ENCODE results near the gene SLC35B1.

Gene SLC35B1

GRCh38 chr17:49707608-49708514, at the start of gene SLC35B1:
TSS of gene SLC35B1 (minus strand) at chr17:49707964. CDS start at chr17:49707833, 131 bp downstream.
- DNase-seq (ENCODE audit: low read depth) = peak; percentile 96

GRCh38 chr17:49757151-49757777, 49.5 kb upstream of the SLC35B1 start:
- no peak for DNase-seq (ENCODE audit: low read depth)

- DNase-seq (ENCODE audit: low read depth) = no peak
Observed at GRCh38 chr17:49756323-49757150, 48.8 kb upstream of the SLC35B1 start.

GRCh38 chr17:49755663-49756283, 48.0 kb upstream of the SLC35B1 start:
- DNase-seq (ENCODE audit: low read depth) = no peak

- no peak for DNase-seq (ENCODE audit: low read depth)
Observed at GRCh38 chr17:49753959-49754391, 46.2 kb upstream of the SLC35B1 start.

- no peak for DNase-seq (ENCODE audit: low read depth)
Observed at GRCh38 chr17:49752508-49752907, 44.7 kb upstream of the SLC35B1 start.

- no peak for DNase-seq (ENCODE audit: low read depth)
Observed at GRCh38 chr17:49749730-49750129, 42.0 kb upstream of the SLC35B1 start.

- peak; percentile 36 for DNase-seq (ENCODE audit: low read depth)
Observed at GRCh38 chr17:49748791-49749190, 41.0 kb upstream of the SLC35B1 start.

- no peak for DNase-seq (ENCODE audit: low read depth)
Observed at GRCh38 chr17:49748223-49748622, 40.5 kb upstream of the SLC35B1 start.

GRCh38 chr17:49747632-49748031, 39.9 kb upstream of the SLC35B1 start:
- no peak for DNase-seq (ENCODE audit: low read depth)

GRCh38 chr17:49746791-49747490, 39.2 kb upstream of the SLC35B1 start:
- DNase-seq (ENCODE audit: low read depth) = no peak

GRCh38 chr17:49745175-49746139, 37.7 kb upstream of the SLC35B1 start:
- DNase-seq (ENCODE audit: low read depth) = no peak

- no peak for DNase-seq (ENCODE audit: low read depth)
Observed at GRCh38 chr17:49742166-49742638, 34.4 kb upstream of the SLC35B1 start.

- no peak for DNase-seq (ENCODE audit: low read depth)
Observed at GRCh38 chr17:49741692-49742076, 33.9 kb upstream of the SLC35B1 start.

GRCh38 chr17:49741009-49741691, 33.4 kb upstream of the SLC35B1 start:
- no peak for DNase-seq (ENCODE audit: low read depth)

GRCh38 chr17:49739641-49740271, 32.0 kb upstream of the SLC35B1 start:
- peak; percentile 93 for DNase-seq (ENCODE audit: low read depth)

- DNase-seq (ENCODE audit: low read depth) = no peak
Observed at GRCh38 chr17:49738456-49739163, 30.8 kb upstream of the SLC35B1 start.
